Breast epithelium (tissue), 4 donors: ENCODE data around the gene SPARCL1. TPM values are rescaled to one million over a fixed set of nuclear protein-coding genes. Genes with fewer than 3 reads are reported as not detected.
"Not testable (repeated sequence)": the region's sequence is repeated elsewhere in the genome, so short reads cannot be mapped to it uniquely, and the experiment has no call there.

Source experiments
- DNase-seq, 2 donors: peaks; one replicate each; pipeline ENCODE4 v3.0.0-alpha.2; 2019; ENCODE audit warnings: low spot score in 2 of 2
- H3K27ac ChIP-seq, 2 donors: fragments of 200-600 bp; sonication (generic) in 1 of 2; one replicate each; pipeline ENCODE4 v1.5.1; 2016 to 2019; ENCODE audit warnings: mild to moderate bottlenecking in 1 of 2
- H3K27me3 ChIP-seq, 2 donors: fragments of 200-600 bp; sonication (generic) in 1 of 2; one replicate each; pipeline versions ENCODE4 v1.5.1 to v1.6.0; 2017 to 2019; ENCODE audit warnings: control low read depth in 1 of 2, mild to moderate bottlenecking in 1 of 2
- H3K36me3 ChIP-seq: fragments of 200-600 bp; one replicate; pipeline ENCODE4 v1.5.1; 2019
- H3K4me1 ChIP-seq, 2 donors: fragments of 200-600 bp; sonication (generic); one replicate each; pipeline ENCODE4 v1.5.1; 2016 to 2019; ENCODE audit warnings: control low read depth in 1 of 2
- H3K4me3 ChIP-seq, 3 donors: fragments of 200-600 bp; sonication (generic); 1 replicate in 2 of 3; 2 replicates in 1 of 3; pipeline ENCODE4 v1.5.1; 2016 to 2019; ENCODE audit warnings: mild to moderate bottlenecking in 3 of 3, moderate library complexity in 2 of 3
- H3K9me3 ChIP-seq, 2 donors: fragments of 200-600 bp; sonication (generic) in 1 of 2; one replicate each; pipeline ENCODE4 v1.5.1; 2016 to 2019; ENCODE audit warnings: control low read depth in 1 of 2
- POLR2A ChIP-seq: fragments of 450-650 bp; IDR thresholded peaks from one replicate; pipeline ENCODE4 v1.6.1; 2016; ENCODE audit warnings: antibody characterized with exemption, mild to moderate bottlenecking, moderate library complexity
- POLR2AphosphoS5 ChIP-seq, 3 donors: sonication (generic); formaldehyde crosslinking; IDR thresholded peaks; one replicate each; pipeline ENCODE4 v1.6.1; 2017; ENCODE audit warnings: antibody characterized with exemption in 3 of 3
- intact Hi-C: fragments of 100-400 bp; cut with DNase I; formaldehyde crosslinking; loops from one replicate; pipeline ENCODE4 v1.15.1; 2023; ENCODE audit warnings: low total_unique reads
- total RNA-seq, 3 donors: library from RNA; depleted of rRNA; stranded (reverse); fragments of >200 nt; gene quantifications; one replicate each; pipeline ENCODE4 v1.1.0, GENCODE V29; 2016
- TF ChIP-seq, protein P1 (sequence below), 3 donors: fragments of 450-650 bp; IDR thresholded peaks; one replicate each; pipeline ENCODE4 v1.5.1; 2016 to 2017; ENCODE audit warnings: antibody characterized with exemption in 3 of 3, mild to moderate bottlenecking in 3 of 3, moderate library complexity in 3 of 3

Gene SPARCL1
- total RNA-seq, 3 donors from 2014 or later, result 368 to 408 (median 371) TPM

DNA sequence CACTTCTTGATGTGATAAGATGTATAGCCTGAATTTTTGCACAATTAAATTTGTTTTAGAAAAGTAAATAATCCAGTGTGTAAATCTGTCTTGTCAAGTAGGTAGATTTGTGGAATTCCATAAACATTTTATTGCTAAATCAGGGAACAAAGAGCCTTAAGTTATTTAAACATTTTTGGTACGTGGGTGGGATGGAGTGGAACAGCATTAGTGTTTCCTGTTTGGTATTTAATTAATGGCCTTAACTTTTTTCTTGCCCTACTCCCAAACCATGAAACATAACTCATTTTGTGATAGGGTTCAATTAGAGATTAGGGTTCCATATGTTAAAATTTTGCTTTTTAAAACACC, 101.7 kb downstream of the SPARCL1 start:
- Histone ChIP-seq H3K9me3 (no peaks in the 10 kb centered on the region), H3K4me1 (peaks cover 0 to 3% of the 10 kb centered on the region in 2 donors), H3K27ac (no peak overlapping the region), H3K27me3 (no peaks in the 10 kb centered on the region), H3K4me3 (no peak overlapping the region), H3K36me3 (no peaks in the 10 kb centered on the region)
- TF ChIP-seq POLR2A (no peak), POLR2AphosphoS5 (IDR thresholded peaks at IDR 0.05) (no peak)
- TF ChIP-seq, protein P1, sequence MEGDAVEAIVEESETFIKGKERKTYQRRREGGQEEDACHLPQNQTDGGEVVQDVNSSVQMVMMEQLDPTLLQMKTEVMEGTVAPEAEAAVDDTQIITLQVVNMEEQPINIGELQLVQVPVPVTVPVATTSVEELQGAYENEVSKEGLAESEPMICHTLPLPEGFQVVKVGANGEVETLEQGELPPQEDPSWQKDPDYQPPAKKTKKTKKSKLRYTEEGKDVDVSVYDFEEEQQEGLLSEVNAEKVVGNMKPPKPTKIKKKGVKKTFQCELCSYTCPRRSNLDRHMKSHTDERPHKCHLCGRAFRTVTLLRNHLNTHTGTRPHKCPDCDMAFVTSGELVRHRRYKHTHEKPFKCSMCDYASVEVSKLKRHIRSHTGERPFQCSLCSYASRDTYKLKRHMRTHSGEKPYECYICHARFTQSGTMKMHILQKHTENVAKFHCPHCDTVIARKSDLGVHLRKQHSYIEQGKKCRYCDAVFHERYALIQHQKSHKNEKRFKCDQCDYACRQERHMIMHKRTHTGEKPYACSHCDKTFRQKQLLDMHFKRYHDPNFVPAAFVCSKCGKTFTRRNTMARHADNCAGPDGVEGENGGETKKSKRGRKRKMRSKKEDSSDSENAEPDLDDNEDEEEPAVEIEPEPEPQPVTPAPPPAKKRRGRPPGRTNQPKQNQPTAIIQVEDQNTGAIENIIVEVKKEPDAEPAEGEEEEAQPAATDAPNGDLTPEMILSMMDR (IDR thresholded peaks at IDR 0.05), result no peak
- DNase-seq, result no peak
- intact Hi-C loops, result no loop called here

DNA sequence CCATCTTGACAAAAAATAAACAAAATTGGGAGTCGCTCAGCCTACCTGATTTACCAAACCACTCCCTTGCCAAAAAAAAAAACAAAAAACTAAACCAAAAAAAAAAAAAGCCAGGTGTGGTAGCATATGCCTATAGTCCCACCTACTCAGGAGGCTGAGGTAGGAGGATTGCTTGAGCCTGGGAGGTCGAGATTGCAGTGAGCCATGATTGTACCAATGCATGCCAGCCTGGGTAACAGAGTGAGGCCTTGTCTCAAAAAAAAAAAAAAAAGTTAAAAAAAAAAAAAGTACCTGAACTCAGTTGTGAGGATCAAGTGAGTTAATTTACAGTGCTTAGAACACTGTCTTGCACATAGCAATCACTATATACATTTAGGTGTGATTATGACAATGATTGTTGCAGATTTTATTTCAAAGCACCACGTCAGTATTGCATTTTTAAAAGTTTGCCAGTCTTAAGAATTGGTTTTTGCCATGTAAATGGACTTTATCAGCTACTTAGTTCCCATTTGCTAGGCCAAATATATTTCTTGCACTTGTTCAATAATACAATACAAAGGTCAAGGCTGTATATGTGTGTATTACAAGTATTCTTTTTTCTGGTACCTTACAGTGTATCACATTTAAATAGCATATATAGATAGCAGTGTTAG, 102.2 kb downstream of the SPARCL1 start:
- no peaks in the 10 kb centered on the region for H3K27me3 ChIP-seq
- intact Hi-C loops, result no loop called here
- H3K27ac ChIP-seq, result no peak overlapping the region
- H3K4me3 ChIP-seq, result no peak overlapping the region
- TF ChIP-seq, protein P1 (IDR thresholded peaks at IDR 0.05), result no peak
- TF ChIP-seq POLR2A (no peak), POLR2AphosphoS5 (IDR thresholded peaks at IDR 0.05) (no peak)
- peaks cover 0 to 3% of the 10 kb centered on the region in 2 donors for H3K4me1 ChIP-seq
- DNase-seq, result no peak
- no peaks in the 10 kb centered on the region for H3K9me3 ChIP-seq
- no peaks in the 10 kb centered on the region for H3K36me3 ChIP-seq

DNA sequence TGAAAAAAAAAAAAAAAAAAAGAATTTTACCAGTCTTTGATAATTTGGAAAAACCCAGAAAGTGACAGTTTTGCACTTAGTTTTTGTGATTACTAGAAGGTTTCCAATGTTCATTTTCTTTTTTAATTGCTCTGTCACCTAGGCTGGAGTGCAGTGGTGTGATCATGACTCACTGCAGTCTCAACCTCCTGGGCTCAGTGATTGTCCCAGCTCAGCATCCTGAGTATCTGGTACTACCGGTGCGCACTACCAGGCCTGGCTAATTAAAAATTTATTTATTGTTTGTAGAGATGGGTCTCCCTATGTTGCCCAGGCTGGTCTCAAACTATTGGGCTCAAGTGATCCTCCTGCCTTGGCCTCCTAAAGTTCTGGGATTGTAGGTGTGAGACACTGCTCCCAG, 103.5 kb downstream of the SPARCL1 start:
- no peaks in the 10 kb centered on the region for H3K9me3 ChIP-seq
- no peaks in the 10 kb centered on the region for H3K27me3 ChIP-seq
- intact Hi-C loops, result no loop called here
- no peak overlapping the region for H3K27ac ChIP-seq
- H3K4me1 ChIP-seq, result peaks cover 0 to 3% of the 10 kb centered on the region in 2 donors
- no peaks in the 10 kb centered on the region for H3K36me3 ChIP-seq
- no peak overlapping the region for H3K4me3 ChIP-seq
- no peak for DNase-seq
- no peak for TF ChIP-seq POLR2A
- TF ChIP-seq, protein P1 (IDR thresholded peaks at IDR 0.05), result no peak
- no peak for TF ChIP-seq POLR2AphosphoS5 (IDR thresholded peaks at IDR 0.05)

DNA sequence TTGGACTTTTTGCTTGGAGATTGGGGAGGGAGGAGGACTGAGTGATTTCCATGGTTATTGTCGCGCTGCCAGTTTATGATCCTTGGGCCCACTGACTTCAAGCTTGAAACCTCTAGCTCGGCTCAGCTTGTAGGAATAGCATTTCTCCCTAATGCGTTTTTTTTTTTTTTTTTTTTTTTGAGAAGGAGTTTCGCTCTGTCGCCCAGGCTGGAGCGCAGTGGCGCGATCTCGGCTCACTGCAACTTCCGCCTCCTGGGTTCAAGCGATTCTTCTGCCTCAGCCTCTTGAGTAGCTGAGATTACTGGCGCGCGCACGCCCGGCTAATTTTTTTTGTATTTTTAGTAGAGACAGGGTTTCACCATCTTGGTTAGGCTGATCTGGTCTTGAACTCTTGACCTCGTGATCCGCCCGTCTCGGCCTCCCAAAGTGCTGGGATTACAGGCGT, 105.1 kb downstream of the SPARCL1 start:
- Histone ChIP-seq H3K4me3 (peak overlapping the region in 2 of 3 donors; percentile 81 to 86), H3K27ac (peak overlapping the region in 1 of 2 donors; percentile 36)
- intact Hi-C loops, DNase-seq, H3K9me3 ChIP-seq, H3K27me3 ChIP-seq, H3K4me1 ChIP-seq, H3K36me3 ChIP-seq: not testable (repeated sequence)

Other genes starting within 250 kb of the SPARCL1 start
- gene HSD17B13, start 206.5 kb downstream of the SPARCL1 start, total RNA-seq, result 1 to 10 TPM in 2 of 3 donors, under 1 TPM in 1; 0.59 to 5.1 (median 1.6) TPM
- gene HSD17B11, start 138.2 kb downstream of the SPARCL1 start, total RNA-seq, result 10 to 100 TPM; 48.7 to 95.7 (median 54.1) TPM
- gene NUDT9, start 106.8 kb downstream of the SPARCL1 start, total RNA-seq, result 10 to 100 TPM; 20.5 to 38.8 (median 28.8) TPM
- under 1 TPM in 1 of 3 donors, not detected in 2; under 0.01 TPM for gene DSPP, start 79.2 kb upstream of the SPARCL1 start, total RNA-seq
- not detected for gene DMP1, start 120.9 kb upstream of the SPARCL1 start, total RNA-seq